Bronchial epithelial cell (primary cell): Measurements from ENCODE around the gene SPTAN1. TPM values are rescaled to one million over a fixed set of nuclear protein-coding genes. Genes with fewer than 3 reads are reported as not detected.

Experiments
- DNase-seq: peaks from one replicate; pipeline ENCODE4 v3.0.0-alpha.2; 2010; ENCODE audit warnings: low read depth
- FAIRE-seq: peaks from 2 replicates; lab custom pipeline; 2011; peaks lifted over from hg19 to GRCh38; lab: Jason Lieb, UNC
- H3K27me3 ChIP-seq: 2 replicates; pipeline ENCODE4 v1.5.1; 2011; ENCODE audit warnings: low read length; ENCODE audit not compliant: control insufficient read depth, insufficient read depth
- H3K36me3 ChIP-seq: 2 replicates; pipeline ENCODE4 v1.5.1; 2011; ENCODE audit warnings: low read length; ENCODE audit not compliant: control insufficient read depth, insufficient read depth
- H3K4me3 ChIP-seq: 2 replicates; pipeline ENCODE4 v1.5.1; 2011; ENCODE audit warnings: mild to moderate bottlenecking, low read depth, low read length, control low read depth
- CTCF ChIP-seq: IDR thresholded peaks from 2 replicates; pipeline ENCODE4 v1.5.1; 2011; ENCODE audit warnings: mild to moderate bottlenecking, moderate library complexity, low read length, control low read depth, inconsistent platforms; ENCODE audit not compliant: insufficient read depth, severe bottlenecking
- total RNA-seq: library from RNA; depleted of rRNA; stranded (reverse); fragments of >200 nt; gene quantifications from 2 replicates; pipeline ENCODE4 v1.2.1, GENCODE V29; 2014

Gene SPTAN1
- total RNA-seq, 1 donor from 2014 or later: 159 TPM

GRCh38 chr9:128669786-128670185 is 117.4 kb downstream of the SPTAN1 start:
- DNase-seq: no peak
- no peak for TF ChIP-seq CTCF

DNA sequence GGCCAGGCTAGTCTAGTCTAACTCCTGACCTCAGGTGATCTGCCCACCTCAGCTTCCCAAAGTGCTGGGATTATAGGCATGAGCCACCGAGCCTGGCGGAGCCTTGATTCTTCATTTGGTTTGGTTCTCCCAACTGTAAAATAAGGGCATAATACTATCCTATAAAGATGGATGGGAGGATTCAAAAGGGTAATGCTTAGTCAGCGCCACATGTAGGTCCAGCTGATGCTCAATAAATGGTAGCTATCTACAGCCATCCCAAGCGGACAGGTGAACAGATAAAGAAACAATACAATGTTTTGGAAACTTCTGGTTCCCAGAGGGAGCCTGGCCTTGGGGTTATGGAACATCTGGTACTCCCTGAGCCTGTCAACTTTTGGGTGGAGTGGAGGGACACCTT is 123.0 kb downstream of the SPTAN1 start:
- DNase-seq (no peak), FAIRE-seq (no peak)
- H3K27me3 ChIP-seq: no peaks in the 10 kb centered on the region

More at GRCh38 chr9:128669786-128670185, 117.4 kb downstream of the SPTAN1 start:
- no peak overlapping the region for H3K4me3 ChIP-seq
- no peaks in the 10 kb centered on the region for H3K27me3 ChIP-seq
- FAIRE-seq: no peak
- H3K36me3 ChIP-seq: no peaks in the 10 kb centered on the region

GRCh38 chr9:128677794-128678193 is 125.4 kb downstream of the SPTAN1 start:
- Histone ChIP-seq H3K27me3 (no peaks in the 10 kb centered on the region), H3K36me3 (peaks cover 6% of the 10 kb centered on the region), H3K4me3 (no peak overlapping the region)
- FAIRE-seq (no peak), DNase-seq (no peak)
- no peak for TF ChIP-seq CTCF

More for the DNA sequence above, 123.0 kb downstream of the SPTAN1 start:
- Histone ChIP-seq H3K4me3 (no peak overlapping the region), H3K36me3 (peaks cover 6% of the 10 kb centered on the region)
- TF ChIP-seq CTCF: no peak

Other genes with a start within 250 kb of the SPTAN1 start
- gene TRUB2, start 230.1 kb upstream of the SPTAN1 start, total RNA-seq: 18.8 and 19.2 TPM in 2 replicates
- gene COQ4, start 229.7 kb upstream of the SPTAN1 start, total RNA-seq: 24.7 and 28.8 TPM in 2 replicates
- gene SLC27A4, start 212.1 kb upstream of the SPTAN1 start, total RNA-seq: 19.7 and 34.8 TPM in 2 replicates
- gene URM1, start 181.2 kb upstream of the SPTAN1 start, total RNA-seq: 17.9 and 23.0 TPM in 2 replicates
- 12.4 and 28.2 TPM in 2 replicates for gene CERCAM, start 131.7 kb upstream of the SPTAN1 start, total RNA-seq
- 17.6 and 27.1 TPM in 2 replicates for gene ODF2, start 96.6 kb upstream of the SPTAN1 start, total RNA-seq
- gene GLE1, start 47.9 kb upstream of the SPTAN1 start, total RNA-seq: 27.1 and 30.3 TPM in 2 replicates
- gene DYNC2I2, start 104.3 kb downstream of the SPTAN1 start, total RNA-seq: 27.4 and 33.7 TPM in 2 replicates
- gene SET, start 136.6 kb downstream of the SPTAN1 start, total RNA-seq: 717 and 775 TPM in 2 replicates
- 1.5 and 2.1 TPM in 2 replicates for gene PKN3, start 149.9 kb downstream of the SPTAN1 start, total RNA-seq
- 27.4 and 46.0 TPM in 2 replicates for gene ZDHHC12, start 171.5 kb downstream of the SPTAN1 start, total RNA-seq
- 8.7 and 14.2 TPM in 2 replicates for gene ZER1, start 219.3 kb downstream of the SPTAN1 start, total RNA-seq
- 11.8 and 12.6 TPM in 2 replicates for gene TBC1D13, start 234.7 kb downstream of the SPTAN1 start, total RNA-seq